SIG-M5 treated with dmso at 0.1 percent for 504 hours (cell line): Measurements from ENCODE around the gene CECR2.

ENCODE experiments used
- DNase-seq: peaks from one replicate; lab custom pipeline; 2025; ENCODE audit not compliant: unreplicated experiment; lab: John Stamatoyannopoulos, UW

Gene CECR2

DNA sequence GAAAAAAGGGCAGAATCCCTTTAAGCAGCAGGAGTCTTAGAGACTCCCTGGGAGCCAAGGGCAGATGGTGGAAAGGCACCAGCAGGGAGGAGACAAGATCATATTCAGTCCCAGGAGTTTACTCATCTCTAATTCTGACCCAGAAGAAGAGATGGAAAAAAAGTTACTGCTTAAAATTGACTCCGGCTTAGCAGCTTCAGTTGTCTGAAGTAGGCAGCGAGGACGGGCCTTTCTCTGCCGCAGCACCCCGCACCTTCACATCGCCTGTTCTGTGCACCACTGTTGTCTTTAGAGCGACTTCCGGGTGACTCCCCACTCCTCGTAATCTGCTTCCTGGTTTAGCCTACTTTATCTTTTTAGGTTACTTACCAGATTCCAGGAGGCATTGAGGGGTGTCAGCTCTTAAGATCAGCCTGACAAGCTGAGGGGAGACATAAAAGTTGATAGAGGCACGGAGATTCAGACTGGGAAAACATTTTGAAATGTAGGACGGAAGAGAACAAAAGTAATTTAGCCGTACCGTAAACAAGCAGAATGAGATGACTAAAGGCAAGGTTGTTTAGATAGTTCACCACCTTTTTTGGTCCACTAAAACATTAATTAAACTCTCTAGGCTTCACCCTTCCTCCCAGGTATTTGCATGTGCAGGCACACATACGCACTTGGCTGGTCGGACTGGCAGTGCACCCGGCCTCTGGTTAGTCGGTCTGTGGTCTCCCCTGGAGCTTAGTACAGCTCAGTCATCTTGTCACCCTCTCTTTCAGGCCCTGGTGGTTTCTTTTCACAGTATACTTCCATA is 74.3 kb downstream of the CECR2 start:
- DNase-seq = no peak

DNA sequence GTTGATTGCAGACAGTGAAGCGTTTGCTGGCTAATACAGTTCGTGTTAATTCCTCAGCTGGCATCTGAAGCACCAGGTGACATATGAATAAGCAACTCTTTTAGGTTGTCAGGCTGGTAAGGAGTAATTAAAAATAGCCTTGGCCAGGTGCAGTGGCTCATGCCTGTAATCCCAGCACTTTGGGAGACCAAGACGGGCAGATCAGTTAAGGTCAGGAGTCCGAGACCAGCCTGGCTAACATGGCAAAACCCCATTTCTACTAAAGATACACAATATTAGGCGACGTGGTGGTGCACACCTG is 74.9 kb downstream of the CECR2 start:
- no peak for DNase-seq

DNA sequence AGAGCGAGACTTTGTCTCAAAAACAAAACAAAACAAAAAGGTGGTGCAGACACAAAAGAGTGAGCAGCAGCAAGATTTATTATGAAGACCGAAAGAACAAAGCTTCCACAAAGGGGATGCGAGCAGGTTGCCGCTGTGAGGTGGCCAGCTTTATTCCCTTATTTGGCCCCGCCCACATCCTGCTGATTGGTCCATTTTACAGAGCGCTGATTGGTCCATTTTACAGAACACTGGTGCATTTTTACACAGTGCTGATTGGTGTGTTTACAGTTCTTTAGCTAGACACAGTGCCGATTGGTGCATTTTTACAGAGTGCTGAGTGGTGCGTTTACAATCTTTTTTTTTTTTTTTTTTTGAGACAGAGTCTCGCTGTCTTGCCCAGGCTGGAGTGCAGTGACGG is 77.4 kb downstream of the CECR2 start:
- no peak for DNase-seq

DNA sequence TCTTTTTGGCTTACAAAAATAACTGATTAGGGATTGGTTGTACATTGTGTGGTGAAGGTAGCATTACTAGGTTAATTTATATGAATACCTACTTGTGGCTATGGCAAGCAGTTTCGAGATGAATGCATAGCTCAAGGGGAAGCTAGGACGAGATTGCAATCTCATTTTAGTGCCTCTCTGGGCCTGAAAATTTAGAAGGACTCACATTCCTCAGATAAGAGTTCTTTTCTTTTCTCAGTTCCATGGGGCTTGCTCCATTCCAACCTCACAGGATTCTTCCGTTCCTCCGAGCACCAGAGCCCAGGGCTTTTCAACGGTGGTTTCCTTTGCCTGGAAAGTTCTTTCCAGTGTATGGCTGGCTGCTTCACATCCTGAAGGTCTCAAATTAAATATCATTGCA is 82.1 kb downstream of the CECR2 start:
- no peak for DNase-seq

DNA sequence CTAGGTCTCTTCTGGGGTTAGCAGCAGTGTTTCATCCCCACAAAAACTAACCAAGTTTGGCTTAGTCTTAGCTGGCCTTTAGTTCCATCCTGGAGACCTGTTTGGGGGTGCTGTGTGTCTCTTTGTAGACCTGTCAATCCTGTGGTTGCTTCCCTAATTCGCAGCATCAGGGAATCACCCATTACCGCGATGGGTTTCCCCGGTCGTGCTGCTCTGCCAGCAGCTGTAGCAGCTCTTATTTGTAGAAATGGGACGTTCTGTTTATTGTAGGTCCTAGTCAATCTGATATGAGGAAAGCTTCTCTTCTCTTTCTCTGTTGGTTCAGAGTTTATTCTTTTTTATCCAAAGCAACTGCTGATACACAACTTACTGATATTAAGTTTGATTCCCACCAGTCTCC is 91.6 kb downstream of the CECR2 start:
- DNase-seq = no peak

DNA sequence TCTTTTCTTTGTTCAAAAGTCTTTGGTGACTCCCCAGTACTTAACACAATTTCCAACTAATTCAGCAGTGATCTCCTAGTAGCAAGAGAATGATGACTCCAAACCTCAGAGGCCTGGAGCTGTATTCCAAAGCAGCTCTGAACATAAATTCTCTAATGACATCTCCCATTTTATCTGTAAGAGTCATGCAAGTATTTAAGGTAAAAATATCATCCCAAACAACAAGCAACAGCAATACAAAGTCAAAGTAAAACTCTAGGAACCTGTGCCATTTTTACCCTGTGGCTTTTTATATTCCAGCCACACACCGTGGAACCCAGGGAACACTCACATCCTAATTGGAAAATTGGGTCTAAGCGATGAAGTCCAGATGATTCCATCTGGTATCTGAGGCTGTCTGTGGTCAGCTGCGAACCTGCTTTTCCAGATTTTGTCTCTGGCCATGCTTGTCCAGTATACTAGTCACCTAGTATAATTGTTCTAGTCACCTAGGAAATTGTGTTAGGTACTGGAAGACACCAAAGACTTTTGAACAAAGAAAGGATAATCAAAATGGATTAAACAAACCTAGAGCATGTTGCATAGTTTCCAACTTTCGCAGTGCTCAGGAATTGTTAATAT is 101.7 kb downstream of the CECR2 start:
- no peak for DNase-seq

DNA sequence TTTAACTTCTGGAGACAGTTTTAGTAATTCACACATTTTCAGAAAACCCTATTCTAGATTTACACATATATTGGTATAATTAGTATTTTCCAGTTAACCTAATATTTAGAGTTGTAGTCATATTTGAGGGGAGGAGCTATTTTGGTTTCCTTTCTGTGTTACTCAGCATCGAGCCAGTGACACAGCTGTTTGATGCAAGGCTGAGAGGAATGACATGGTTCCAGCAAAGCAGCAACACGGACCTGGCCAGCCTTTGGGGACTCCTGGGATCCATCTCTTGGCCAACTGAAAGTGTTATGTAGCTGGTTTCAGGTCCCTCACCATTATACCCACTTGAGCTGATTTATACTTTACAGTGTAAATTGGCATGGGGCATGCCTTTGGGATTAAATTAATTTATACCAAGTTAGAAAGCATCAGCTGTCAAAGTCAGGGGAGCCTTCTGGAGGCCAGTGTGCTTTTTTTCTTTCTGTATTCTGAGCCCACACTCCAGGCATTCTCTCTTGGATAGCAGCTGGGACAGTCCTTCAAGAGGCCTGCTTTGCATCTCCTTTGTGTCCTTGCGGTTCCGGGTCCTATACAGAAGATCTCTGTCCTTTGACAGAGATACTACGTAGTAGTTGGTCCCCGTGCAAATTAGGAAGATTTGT is 102.8 kb downstream of the CECR2 start:
- no peak for DNase-seq

DNA sequence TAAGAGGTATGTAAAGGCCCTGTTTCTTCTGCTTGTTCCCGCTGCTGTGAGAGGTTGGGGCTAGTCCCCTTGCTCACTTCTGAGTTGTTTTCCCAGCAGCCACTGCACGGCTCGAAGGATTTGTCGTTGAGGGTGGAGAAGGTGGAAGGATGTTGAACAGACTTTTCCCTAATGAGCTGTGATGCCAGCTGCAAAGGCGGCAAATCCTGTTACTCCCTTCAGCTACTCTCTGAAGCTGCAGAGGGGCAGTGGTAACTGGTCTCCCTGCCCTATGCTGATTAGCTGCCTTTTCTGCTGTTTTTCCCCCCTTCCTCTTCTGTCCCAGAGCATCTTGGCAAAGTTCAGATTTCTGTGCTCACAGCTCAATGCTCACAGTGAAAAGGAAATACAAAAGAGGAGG is 103.7 kb downstream of the CECR2 start:
- DNase-seq = no peak

DNA sequence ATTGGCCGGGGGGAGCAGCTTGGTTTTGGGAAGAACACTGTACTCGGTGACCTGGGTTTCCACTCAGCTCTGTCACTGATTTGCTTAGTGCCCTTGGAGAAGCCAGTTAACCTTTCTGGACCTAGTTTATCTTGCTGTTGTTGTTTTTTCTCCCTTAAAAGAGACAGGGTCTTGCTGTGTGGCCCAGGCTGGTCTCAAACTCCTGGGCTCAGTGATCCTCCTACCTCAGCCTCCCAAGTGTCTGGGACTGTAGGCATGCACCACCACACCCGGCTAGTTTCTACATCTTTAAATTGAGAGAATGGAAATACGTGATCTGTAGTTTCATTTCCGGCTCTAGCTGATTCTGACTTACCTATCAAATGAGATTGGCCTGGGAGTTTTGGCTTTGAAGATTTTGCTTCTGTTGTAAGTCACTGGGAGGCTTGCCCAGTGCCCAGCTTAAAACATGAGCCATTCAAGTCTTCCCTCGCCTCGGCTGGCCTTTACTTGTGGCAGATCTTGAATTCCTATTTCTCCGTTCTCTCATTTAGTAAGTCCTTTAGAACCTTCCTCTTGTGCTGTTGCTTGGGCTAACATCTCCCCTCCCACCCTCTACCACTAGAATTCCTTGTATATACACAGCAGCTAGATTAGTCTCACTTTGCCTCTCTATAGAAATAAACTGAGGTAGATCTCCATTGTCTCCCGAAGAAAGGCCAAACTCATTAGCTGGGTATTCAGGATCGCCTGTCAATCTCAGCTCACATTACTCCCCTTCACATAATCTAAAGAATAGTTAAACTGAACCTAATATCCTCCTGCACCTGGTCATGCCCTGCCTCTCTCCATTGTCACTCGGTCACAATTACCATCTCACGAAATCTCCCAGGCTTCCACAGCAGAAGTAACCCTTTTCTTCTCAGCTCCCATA is 106.3 kb downstream of the CECR2 start:
- no peak for DNase-seq

DNA sequence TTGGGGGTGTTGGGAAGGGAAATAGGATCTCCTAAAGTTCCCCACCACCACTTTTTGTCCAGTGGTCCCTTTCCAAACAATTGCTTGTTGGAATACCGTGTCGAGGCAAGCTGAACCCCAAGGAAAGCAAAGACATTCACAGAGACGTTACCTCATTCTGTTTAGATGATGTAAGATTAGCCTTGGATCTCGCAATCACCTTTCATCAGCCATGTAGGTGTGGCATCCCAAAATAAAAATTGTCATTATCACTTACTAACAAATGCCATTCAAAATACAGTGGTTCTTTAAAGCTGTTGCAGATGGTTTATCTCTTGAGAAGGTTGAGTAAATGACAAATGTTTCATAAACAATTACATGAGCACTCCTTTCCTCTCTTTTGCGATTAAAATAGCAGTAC is 107.6 kb downstream of the CECR2 start:
- DNase-seq = no peak

DNA sequence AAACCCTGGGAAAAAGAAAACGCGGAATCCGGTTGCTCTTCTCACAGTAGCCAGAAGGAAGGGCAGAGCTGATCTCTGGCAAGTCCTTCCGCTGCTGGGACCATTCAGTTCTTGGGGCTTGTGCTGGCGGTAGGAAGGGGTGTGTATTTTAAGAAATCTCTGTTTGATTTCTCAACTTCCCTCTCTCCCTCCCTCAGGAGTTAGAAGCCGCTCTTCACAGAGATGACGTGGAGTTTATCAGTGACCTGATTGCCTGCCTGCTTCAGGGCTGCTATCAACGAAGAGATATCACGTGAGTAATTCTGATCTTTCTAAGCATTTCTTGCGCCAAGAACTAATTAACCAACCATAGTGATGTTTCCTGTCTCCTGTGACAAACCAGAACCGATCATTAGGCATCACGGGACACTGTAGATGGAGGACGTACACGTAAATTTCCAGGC is 108.2 kb downstream of the CECR2 start:
- peak; percentile 84 for DNase-seq

DNA sequence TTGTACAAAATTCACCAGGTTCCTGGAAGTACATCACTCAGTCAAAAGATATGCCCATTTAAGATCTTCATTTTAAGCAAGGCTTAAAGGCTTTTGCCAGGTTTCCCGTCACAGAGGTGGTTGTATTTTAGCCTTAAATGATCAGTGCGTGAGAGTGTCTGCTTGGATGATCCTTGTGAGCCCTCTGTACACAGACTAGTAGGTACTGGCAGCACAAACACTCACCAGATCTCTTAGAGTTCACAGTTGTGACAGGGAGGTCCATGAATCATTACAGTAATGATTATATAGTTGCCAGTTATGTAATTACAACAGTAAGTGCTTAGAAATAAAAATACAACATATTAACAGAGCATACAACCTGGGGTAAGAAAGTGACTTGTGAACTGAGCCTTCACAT is 109.9 kb downstream of the CECR2 start:
- DNase-seq = no peak

DNA sequence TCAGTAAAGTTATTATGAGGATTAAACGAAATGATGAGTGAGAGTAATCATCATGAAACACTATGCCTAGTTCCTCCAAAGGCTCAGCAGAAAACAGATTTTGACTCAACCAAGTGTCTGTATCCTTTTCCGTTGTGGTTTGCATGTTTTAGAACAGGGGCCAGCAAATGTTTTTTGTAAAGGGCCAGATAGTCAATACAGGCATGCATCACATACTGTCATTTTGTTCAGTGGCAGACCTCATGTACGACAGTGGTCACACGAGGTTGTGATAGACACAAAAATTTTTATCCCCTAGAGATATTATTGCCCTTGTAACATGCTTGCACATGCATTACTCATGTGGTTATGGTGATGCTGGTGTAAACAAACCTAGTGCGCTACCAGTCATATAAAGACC is 112.2 kb downstream of the CECR2 start:
- no peak for DNase-seq

DNA sequence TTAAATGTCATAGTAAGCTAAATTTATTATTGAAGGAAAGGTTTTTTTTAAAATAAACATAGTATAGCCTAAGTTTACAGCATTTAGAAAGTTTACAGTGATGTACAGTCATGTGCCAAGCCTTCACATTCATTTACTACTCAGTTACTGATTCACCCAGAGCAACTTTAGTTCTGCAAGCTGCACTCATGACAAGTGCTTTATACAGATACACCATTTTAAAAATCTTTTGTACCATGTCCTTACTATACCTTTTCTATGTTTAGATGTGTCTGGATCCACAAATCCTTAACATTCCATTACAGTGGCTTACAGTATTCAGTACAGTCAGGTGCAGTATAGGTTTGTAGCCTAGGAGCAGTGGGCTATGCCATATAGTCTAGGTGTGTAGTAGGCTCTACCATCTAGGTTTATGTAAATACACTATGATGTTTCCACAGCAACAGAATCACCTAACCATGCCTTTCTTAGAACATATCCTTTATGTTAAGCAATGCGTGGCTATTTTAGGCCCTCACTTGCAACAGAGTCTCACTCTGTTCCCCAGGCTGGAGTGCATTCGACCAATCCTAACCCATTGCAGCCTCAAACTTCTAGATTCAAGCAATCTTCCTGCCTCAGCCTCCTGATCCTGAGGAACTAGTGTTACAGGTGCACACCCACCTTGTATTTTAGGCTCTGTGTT is 114.6 kb downstream of the CECR2 start:
- peak; percentile 72 for DNase-seq

DNA sequence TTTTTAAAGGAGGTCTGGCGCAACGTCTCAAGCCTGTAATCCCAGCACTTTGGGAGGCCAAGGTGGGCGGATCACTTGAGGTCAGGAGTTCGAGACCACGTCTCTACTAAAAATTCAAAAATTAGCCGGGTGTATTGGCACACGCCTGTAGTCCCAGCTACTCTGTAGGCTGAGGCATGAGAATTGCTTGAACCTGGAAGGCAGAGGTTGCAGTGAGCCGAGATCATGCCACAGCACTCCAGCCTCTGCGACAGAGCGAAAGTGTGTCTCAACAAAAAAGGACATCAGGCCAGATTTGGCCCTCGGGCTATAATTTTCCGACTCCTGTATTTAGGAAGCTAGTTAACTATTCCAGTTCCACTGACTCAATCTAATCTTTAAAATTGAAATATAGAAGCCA is 115.3 kb downstream of the CECR2 start:
- no peak for DNase-seq

DNA sequence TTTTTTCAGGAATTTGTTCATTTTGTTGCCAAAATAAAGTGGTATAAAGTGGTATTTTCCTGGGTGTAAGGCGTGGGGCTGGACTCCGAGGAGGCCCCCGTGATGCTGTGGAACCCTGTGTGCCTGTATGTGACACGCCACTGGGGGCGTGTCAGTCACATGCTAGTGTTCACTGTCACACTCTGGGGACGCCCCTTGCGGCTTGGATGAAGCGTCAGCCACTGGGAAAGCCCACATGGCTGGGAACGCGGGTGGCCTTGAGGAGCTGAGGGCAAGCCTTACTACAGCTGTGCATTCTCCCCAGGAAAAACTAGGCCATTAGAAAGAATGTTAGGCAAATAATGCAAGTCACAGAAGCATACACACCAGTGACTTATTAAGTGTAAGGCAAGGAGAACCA is 117.1 kb downstream of the CECR2 start:
- DNase-seq = no peak

DNA sequence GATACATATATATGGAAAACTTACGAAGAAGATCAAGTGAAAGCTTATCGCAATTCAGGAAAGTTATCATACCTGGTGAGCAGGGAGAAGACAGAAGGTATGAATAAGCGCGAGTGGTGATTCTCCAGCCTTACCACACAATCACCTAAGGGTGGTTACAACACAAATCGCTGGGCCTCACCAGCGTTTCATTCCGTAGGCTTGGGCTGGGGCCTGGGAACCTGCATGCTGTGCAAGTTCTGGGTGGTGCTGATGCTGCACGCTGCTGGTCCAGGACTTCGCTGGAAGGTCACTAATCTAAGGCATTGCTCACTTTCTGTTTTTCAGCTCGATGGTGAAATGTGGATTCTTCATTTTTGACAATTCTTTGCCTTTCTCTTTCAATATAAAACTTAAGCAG is 117.5 kb downstream of the CECR2 start:
- DNase-seq = no peak

DNA sequence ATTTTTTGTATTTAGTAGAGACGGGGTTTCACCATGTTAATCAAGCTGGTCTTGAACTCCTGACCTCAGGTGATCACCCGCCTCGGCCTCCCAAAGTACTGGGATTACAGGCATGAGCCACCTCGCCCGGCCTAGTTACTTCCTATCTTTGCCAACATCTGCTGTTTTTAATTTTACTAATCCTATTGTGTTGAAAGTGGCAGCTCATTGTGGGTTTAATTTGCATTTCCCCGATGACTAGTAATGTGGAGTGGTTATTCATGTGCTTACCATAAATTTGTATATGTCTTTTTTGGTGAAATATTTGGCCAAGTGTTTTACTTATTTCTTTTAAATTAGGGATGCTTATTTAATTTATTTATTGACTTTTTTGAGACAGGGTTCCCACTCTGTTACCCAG is 119.8 kb downstream of the CECR2 start:
- DNase-seq = no peak

DNA sequence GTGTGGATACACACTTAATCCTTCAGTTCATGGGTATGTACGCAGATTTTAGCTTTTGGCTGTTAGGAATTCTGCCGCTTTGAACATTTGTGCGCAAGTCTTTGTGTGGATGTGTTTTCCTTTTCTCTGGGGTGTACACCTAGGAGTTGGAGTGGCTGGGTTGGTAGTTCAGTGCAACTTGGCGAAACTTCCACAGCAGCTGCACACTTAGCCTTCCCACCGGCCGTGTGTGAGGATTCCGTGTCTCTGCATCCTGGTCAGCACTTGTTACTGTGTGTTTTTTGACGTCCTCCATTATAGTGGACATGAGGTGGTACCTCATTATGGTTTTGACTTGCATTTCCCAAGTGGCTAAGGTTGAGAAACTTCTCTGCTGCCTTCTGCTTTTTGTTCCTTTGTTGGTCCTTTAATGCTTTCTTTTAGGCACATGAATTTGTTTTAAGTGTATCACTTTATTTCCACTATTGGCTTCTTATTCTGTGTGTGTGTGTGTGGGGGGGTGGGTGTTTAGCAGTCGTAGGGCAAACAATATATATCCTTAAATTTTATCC is 121.9 kb downstream of the CECR2 start:
- DNase-seq = no peak

DNA sequence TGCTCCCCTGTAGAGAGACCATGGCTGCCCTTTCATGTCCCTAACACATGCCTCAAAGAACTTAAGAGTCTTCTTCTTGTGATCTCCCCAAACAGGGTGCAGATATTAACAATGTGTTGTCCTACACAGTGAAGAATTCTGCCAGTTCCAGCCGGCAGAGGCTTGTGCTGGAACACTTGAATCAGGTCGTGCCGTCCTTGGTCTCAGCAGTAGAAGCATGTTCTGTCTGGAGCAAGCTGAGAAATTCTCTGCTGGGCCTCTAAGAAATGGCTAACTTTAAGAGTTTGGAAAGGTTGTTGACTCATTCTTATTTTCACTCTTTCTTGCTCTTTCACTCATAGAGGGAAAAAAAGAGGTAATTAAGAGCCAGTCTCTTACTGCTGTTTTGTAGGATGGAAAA is 123.0 kb downstream of the CECR2 start:
- DNase-seq = no peak
